Occipital lobe (tissue), 2 donors: ENCODE results near the gene CBLIF. TPM values are rescaled to one million over a fixed set of nuclear protein-coding genes. Genes with fewer than 3 reads are reported as not detected.
A peak's percentile ranks its signal among the peaks of the same experiment; 100 is the strongest.
"Not testable (repeated sequence)": the region's sequence is repeated elsewhere in the genome, so short reads cannot be mapped to it uniquely, and the experiment has no call there.

Experiments
- DNase-seq: peaks from one replicate; lab custom pipeline; 2025; lab: John Stamatoyannopoulos, UW
- total RNA-seq: library from RNA; depleted of rRNA; stranded (reverse); fragments of >200 nt; gene quantifications from one replicate; pipeline ENCODE4 v1.2.3, GENCODE V29; 2014

Gene CBLIF
- total RNA-seq, 1 donor from 2014 or later, result not detected

DNA sequence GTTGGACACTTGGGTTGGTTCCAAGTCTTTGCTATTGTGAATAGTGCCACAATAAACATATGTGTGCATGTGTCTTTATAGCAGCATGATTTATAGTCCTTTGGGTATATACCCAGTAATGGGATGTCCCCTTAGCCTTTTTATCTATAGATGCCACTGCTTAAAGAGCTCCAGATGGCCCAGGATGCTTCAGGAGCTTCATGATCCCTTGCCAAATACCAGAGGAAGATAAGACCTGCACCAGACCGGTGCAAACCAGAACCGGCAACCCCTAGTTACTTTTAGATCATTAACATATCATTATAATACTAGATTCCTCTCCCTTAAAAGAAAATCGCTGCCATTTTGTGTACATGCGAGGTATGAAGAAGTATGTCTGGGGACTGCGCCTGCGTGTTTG, 3.1 kb upstream of the CBLIF start:
- DNase-seq, result not testable (repeated sequence)

DNA sequence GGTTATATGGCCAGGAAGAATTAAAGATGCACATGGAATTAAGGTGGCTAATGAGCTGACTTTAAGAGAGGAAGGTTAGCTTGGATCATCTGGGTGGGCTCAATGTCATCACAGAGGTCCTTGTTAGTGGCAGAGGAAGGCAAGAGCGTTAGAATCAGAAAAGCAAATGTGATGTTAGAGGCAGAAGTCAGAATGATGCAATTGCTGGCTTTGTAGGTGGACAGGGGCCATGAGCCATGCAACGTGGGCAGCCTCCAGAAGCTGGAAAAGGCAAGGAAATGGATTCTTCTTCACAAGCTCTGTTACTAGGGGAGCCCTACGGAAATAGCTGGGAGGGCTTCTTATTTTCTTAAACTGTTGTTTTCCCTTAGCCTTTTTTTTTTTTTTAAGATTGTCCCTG, 2.3 kb upstream of the CBLIF start:
- DNase-seq, result no peak

DNA sequence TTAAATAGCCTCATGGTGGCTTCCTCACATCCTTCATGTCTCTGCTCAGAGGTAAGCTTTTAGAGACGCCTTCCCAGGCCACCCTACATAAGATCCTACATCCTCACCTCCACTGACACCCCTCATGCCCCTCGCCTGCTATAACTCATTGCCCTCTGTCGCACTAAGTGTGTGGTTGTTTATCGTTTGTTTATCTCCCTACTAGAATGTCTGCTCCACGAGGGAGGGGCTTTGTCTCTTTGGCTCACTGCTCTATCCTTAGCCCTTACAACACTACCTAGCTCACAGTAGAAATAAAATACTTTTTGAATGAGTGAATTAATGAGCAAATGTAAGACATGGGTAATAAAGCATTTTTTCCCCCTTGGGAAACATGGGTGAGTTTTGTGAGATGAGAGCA, 1.3 kb upstream of the CBLIF start:
- no peak for DNase-seq

DNA sequence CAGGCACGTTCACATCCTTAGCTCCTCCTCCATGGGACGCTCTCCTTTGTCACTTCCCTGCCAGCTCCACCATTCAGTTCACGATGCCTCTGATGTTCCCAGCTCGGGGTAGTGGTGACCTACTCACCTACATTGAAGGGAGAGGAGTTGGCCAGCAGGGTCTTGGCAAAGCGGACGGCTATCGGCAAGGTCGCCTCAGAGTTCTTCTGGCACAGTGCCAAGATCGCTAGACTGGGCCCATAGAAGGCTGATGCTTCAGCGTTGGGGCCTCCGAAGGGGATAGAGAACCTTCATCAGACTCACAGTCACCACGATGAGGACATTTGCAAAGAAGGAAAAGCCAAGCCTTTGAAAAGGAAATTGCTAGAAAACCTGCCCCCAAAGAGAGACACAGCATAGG, 3.0 kb downstream of the CBLIF start:
- DNase-seq, result no peak

DNA sequence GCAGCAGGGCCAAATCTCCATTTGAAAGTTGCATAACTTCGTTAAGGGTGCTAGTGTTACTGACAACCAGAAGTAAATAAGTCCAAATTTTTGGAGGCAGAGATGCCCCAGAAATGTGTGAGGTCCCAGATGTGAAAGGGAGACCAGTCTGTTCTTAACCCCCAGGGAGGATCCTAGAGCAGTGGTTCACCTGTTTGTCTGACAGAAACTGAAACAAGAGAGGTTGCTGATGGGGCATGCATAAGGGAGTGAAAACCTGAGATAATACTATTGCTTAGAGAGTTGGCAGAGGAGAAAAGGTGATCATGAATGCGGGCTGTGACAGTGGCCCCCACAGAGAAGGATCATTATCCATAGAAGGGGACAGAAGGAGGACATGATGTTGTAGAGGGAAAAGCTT, 3.8 kb downstream of the CBLIF start:
- DNase-seq, result no peak

DNA sequence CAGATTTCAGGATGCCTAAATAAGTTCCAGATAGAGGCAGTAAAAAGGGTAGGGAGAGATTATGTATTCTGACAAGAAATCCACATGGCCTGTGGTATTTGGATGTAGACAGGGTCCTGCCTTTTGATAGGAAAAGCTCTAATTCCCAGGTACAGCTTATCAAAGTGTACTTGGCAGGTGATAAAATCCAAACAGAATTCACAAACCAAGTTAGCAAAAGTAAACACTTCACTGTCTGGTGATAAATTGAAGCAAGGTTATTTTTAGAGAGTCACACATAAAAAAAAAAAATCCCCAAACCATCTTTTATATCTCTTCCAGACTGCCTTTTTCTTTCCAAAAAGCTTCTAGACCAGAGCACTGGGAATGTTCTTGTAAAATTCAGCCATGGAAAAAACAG, 5.7 kb downstream of the CBLIF start:
- DNase-seq, result no peak

DNA sequence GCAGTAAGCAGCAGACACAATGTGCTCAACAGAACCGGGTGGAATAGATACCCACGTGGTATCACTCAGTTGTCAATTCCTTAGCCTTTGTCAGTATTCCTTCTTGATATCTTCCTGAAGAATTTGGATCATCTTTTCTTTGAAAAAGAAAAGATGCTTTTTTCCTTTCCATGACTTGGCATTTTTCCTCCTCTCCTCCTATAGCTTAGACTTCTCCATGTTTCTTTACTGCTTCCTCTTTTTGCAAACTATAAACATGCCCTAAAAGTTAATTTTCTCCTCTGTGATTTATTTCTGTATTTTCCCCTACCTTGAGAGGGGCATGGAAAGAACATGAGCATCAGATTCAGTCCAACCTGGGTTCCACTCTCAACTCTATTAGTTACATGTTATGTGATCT, 11.7 kb downstream of the CBLIF start:
- DNase-seq, result no peak

DNA sequence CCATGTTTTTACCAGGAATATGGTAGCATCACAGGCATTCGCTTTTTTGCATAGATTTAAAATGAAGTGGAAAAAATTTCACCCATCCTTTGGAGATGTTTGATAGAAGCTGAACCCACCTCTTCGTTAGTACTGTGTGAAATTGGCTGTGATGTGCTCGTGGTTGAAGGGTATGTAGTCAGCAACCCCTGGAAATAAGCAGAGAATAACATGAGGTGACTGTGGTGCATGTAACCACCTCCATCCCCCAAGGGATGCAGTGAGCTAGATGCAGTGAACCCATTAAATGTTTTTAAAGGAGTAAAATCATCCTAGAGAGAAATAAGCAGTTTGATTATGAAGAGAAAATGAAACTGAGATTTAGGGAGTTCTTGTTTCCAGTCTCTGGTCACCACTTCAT, 15.9 kb downstream of the CBLIF start:
- no peak for DNase-seq

DNA sequence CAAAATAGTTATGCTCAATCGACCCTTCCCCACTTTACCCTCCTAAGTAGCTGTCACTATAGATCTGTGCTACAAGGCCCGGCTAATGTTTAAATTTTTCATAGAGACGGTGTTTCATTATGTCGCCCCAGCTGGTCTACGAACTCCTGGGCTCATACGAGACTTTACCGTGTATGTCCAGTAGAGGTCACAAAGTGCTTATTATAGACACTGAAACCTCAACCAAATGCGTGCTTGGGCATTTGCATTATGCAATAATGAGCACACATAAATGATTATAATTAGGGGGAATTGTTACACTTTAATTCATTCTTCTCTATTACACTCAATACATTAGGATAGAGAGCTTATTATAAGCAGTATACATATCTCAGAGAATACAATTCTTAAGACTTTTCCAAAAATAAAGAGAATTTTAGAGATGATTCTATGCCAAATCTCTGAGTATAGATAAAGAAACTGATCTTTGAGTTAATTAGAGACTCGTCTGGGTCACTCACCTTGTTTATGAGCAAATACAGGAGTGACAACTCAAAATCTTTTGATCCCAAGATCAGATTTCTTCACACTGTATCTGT, 22.2 kb downstream of the CBLIF start:
- DNase-seq, result no peak

DNA sequence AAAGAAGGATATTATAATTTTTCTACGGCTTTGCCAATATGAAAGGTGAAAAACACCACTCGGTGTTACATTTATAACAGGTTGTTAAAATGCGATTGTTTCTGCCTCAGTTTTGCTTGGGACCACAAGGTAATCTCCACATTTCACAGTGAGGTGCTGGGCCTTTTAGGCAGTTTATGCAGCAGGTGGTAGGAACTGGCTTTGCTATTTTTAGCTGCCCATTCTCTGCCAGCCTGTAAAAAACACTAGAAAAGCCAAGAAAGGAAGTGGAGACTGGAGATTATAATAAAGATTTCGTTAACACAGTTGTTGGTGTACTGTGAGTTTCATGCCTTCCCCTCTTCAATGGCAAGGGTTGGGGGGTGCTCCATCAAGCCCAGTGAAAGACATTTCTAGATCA, 26.7 kb downstream of the CBLIF start:
- no peak for DNase-seq

DNA sequence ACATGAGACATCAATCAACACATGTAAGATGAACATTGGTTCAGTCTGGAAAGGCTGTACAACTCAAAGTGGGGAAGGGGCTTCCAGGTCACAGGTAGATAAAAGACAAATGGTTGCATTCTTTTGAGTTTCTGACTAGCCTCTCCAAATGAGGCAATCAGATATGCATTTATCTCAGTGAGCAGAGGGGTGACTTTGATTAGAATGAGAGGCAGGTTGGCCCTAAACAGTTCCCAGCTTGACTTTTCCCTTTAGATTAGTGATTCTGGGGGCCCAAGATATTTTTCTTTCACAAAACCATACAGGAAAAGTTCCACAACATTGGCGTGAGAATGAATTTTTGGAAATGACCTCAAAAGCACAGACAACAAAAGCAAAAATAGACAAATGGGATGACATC, 28.9 kb downstream of the CBLIF start:
- not testable (repeated sequence) for DNase-seq

DNA sequence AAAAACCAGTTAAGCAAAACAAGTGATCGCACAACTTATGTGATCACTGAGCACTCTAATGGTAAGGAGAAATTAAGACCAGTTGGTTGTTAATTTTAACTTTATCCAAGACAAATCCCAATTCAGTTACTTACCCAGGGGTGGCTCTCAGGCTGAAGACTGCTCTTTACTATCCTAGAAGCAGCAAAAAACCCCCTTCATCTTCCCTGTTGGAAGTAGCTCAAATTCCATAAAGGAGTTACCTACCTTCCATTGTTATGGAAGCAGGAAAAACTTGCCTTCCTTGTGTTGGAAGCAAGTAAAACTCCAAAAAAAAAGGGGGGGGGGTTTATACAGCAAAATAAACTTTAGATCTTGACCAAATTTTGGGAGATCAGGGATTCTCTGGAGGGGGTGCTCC, 29.5 kb downstream of the CBLIF start:
- no peak for DNase-seq

DNA sequence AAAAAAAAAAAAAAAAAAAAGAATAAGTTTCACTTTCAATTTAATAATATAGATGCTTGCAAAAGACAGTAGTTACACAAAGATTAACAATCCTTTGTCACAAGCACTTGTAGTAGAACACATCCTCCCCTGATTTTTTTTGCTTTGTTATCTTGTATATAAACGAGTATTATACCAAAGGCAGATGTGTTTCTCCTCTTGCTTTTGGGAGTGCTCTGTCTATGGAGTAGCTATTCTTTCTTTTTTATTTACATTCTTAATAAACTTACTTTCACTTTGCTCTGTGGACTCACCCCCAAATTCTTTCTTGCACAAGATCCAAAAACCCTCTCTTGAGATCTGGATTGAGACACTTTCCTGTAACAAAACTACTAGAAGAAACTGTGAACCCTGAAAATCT, 31.3 kb downstream of the CBLIF start:
- DNase-seq, result no peak

DNA sequence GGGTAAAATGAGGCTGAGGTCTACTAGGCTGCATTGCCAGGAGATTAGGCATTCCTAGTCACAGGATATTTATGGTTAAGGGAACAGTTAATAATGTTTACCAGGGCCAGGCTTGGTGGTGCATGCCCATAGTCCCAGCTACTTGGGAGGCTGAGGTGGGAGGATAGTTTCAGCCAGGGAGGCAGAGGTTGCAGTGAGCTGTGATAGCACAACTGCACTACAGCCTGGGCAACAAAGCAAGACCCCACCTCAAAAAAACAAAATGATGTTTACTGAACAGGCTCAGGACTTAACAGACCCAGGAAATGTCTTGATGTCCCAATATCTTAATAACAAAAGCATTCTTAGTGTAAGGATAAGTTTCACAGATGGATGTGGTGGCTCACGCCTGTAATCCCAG, 31.9 kb downstream of the CBLIF start:
- DNase-seq, result no peak

DNA sequence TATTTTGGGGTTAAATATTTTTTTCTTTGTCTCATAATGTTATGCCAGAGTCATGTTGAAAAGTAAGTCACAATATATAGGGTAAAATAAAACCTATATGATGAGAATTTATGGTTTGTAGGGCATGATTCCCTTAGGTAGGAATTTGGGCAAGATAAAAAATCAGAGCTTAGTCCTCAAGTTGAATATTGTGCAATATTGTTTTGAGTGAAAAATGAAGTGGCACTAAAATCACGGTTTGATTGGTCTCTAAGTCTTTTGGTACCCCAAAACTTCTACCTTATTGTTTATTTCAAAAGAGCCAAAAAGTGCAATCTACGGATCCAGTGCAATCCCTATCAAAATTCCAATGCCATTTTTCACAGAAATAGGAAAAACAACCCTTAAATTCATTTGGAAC, 33.1 kb downstream of the CBLIF start:
- no peak for DNase-seq

DNA sequence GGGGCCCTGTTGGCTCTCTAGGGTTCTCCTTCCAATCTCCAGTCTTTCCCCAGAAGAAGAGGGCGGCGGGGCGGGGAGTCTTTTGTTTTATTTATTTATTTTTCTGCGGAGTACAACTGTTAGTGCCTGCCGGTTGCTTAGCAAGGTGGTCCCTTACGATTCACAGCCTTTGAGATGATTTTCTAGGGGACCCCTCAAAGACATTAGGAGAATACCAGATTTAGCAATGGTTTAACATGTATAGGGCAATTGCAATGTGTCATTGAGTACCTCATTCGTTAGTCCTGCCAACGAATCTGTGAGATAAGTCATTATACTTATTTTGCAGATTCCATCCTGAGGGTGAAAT, 34.4 kb downstream of the CBLIF start:
- DNase-seq, result no peak

DNA sequence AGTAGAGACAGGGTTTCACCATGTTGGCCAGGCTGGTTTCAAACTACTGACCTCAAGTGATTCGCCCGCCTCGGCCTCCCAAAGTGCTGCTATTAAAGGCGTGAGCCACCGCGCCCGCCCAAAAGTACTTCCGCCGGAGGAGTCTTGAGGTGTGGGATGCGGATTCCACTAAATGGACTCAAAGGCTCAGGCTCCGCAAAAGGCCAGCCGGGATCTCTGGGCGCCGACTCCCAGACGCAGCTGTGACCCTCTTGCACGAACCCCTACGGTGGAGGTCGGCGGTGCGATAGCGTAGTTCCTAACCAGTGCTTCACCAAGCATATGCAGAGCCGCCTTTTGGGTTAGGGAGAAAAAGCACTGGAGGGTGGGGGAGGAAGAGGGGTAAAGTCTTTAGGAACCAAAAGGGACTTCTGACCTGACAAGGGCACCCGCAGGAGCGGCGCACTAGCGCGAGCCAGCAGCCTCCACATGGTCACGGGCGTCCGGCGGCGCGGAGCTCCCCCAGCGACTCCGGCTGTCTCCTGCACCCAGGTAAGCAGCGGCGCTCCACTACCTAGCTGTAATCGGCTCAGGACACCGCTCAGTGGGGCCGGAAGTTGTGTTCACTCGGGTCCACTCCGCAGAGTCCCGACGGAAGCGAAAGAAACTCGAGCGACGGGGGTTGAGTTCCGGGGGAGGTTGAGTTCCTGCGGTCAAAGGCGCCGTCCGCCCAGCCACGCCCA, 34.9 kb downstream of the CBLIF start, which contains the start of gene MRPL16:
Gene MRPL16, minus strand, starts transcription at position 590 of the 722 bp plus-strand sequence. Its CDS starts 120 bp downstream, at position 470.
- DNase-seq, result peak; percentile 77

DNA sequence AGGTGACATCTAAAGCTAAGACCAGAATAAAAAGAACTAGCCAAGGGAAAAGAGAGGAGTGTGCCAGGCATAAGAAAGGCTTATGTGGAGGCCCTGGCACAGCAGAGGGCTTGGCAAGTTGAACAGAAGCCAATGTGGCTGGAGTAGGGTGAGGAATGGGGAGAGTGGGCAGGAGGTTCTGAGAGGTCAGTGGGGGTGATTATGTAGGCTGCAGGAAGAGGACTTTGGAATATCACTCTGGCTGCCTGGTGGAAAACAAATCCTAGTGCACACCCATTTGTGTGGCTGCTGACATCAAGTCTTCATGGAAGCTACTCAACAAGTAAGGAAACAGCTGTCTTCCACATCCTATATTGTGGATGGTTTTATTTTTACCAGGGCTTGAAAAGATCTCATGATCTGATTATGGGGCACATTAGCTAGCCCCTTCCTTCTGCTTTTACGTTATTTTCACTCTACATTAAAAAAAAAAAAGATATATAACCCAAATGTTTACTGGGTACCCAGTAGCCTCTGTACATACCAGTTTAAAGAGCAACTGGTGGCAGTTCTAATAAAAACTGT, 38.2 kb downstream of the CBLIF start:
- DNase-seq, result no peak

DNA sequence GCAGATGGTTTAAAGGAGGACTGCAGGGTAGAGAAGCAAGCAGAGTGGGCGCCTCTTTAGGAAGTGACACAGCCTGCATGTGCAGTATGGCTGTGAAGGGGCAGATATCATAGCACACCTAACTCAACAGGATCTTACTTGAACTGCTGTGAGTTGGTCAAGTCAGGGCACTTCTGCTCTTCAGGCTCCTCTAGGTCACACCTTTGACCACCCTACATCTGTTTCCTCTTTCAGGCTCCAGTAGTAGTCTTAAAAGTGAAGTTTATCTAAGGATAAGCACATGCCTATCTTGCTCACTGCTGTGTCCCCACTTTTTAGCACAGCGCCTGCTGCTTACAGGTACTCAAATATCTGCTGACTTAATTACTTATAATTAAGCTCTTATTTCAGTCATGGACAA, 41.2 kb downstream of the CBLIF start:
- no peak for DNase-seq

DNA sequence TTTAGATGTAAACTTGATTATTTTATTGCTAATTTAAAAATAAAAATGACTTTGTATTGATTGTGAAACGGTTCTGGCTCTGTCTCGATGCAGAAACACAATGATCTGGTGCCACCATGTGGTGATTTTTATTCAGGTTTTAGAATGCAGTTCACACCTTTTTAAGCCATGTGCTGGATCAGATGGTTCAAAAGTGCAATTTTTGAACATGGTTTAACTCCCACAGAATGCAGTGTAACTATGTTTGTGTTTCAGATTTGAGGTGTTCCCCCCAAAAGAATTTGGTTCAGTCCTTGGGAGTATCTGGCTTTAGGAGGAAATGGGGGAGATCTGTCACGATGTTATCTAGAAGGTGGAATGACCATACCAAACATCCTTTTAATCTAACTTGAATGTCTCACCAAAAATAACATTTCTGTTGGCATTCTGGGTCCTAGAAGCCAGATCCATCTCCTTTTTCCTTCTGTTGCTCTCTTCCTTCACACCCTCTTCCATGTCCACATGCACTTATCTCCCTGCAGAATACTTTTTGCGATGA, 42.6 kb downstream of the CBLIF start:
- DNase-seq, result no peak

DNA sequence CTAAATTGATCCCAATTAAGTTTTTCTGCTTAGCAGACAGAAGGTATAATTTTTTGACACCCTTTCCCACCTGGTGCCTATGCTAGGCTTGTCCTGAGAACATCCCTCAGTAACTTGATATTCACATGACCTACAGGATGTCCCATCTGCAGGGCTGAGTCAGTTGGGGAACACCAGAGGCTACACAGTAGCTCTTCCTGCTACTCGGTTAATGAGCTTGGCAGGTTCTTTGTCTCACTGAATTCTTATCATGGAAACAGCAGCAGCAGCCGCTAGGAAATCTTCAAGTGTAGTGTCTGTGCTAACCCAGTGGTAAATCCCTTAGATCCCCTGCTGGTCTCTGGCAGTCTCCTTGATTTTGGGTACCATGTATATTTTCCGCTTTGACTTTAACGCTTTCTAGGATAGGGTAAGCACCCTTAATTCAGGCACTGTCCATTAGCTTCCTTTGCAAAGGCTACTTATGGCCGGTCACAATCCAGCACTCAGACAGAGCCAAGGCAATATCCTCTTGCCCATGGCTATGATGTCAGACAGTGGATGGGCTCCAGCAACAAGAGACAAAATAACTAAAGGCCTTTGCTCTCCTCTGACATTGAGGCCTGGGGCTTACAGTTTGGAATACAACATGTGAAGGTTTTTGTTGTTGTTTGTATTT, 43.2 kb downstream of the CBLIF start:
- peak; percentile 7 for DNase-seq

DNA sequence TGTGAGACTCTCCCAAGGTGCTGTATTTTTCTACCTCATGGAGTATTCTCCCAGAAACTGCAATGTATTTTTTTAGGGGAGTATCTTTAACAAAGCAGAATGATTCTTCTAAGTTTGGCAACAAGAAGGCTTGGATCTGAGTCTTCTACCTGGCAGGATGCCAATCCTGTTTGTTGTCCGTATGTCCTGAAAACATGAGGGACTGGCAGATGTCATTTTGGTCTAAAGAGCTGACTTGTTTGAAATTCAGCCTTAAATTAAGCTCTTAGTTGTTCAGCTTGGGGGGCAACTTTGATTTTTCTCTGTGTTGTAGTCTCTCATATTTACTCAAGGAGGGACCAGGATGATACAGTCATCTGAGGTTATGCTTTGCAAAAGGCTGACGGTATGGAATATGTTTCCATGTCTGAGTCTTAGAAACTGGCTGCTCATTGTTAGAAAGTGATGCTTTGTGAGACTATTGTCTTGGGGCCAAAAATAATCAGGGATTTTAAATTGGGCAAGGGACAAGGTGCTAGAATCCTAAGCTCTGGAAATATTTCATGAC, 44.1 kb downstream of the CBLIF start:
- no peak for DNase-seq
